Posterior cingulate gyrus (tissue), 11 donors: ENCODE results near the gene LSAMP.

Experiments used
- DNase-seq, 10 donors: peaks; one replicate each; pipeline versions ENCODE4 v3.0.0 to v3.0.0-alpha.2; 2020 to 2021; ENCODE audit warnings: mixed read lengths in 3 of 10
- intact Hi-C: fragments of 100-400 bp; cut with DNase I; formaldehyde crosslinking; loops from one replicate; pipeline ENCODE4 v1.15.1; 2023

LSAMP gene

GRCh38 chr3:116302087-116302747 is 143.1 kb downstream of the LSAMP start:
- DNase-seq, result no peak
- intact Hi-C loops, result no loop called here

GRCh38 chr3:116301422-116301821 is 143.9 kb downstream of the LSAMP start:
- no peak for DNase-seq
- intact Hi-C loops, result no loop called here

GRCh38 chr3:116300226-116300625 is 145.1 kb downstream of the LSAMP start:
- no peak for DNase-seq
- intact Hi-C loops, result no loop called here

GRCh38 chr3:116299646-116300081 is 145.6 kb downstream of the LSAMP start:
- DNase-seq, result no peak
- intact Hi-C loops, result no loop called here

GRCh38 chr3:116298151-116298550 is 147.1 kb downstream of the LSAMP start:
- no peak for DNase-seq
- intact Hi-C loops, result no loop called here

DNA sequence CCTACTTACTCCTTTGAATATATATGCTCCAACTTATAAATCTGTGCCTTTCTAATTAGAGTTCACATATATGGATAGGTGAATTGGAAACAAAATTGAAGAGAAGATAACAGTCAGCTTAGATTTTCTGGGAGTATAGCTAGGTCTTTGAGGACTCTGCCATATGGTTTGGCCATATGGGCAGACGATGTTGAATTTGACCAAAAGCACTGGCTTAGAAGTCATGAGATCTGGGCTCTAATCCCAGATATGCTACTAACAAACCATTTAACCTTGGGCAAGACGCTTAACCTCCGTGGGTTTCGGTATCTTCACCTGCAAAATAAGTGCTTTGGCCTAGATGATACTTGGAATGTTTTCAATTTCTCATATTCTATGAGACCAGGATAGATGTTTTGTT is 154.1 kb downstream of the LSAMP start:
- intact Hi-C loops, result no loop called here

GRCh38 chr3:116288485-116288884 is 156.8 kb downstream of the LSAMP start:
- intact Hi-C loops, result no loop called here
- DNase-seq, result no peak

More for the DNA sequence above, 154.1 kb downstream of the LSAMP start:
- DNase-seq, result no peak

- no peak for DNase-seq
Observed at GRCh38 chr3:116285781-116286421, 159.4 kb downstream of the LSAMP start.

GRCh38 chr3:116281313-116282143 is 163.8 kb downstream of the LSAMP start:
- intact Hi-C loops, result no loop called here
- DNase-seq, result no peak

More at GRCh38 chr3:116285781-116286421, 159.4 kb downstream of the LSAMP start:
- intact Hi-C loops, result no loop called here

DNA sequence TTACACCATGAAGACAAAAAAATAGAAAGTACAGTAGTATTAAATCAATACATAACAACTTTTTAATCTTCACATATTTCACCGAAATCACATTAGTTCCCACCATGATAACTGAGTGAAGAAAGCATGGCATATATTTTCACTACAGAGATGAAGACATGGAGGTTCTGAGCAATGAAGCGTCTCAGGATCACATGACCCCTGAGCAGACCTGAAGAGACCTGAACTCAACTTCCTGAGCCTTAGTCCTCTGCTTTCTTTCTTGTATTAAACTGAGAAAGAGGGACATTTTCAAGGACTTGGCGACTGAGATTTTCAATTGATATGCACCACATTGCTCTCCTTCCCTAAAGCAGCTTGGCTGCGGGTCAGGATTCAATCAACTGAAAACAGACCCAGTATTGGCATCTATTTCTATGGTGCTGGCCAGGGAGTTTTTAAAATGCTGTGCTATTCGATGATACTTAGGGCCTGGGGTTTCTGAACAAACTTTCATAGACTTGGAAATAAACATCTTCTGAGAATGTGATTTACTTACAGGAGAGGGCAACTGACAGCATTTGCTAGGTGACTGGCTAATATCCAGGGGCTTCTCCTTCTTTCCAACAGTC is 165.1 kb downstream of the LSAMP start:
- intact Hi-C loops, result no loop called here
- peak in 2 of 10 donors; percentile 24 to 46 for DNase-seq

- DNase-seq, result no peak
- intact Hi-C loops, result no loop called here
Observed at GRCh38 chr3:116276675-116277074, 168.6 kb downstream of the LSAMP start.

GRCh38 chr3:116270056-116270455 is 175.2 kb downstream of the LSAMP start:
- DNase-seq, result no peak
- intact Hi-C loops, result no loop called here

DNA sequence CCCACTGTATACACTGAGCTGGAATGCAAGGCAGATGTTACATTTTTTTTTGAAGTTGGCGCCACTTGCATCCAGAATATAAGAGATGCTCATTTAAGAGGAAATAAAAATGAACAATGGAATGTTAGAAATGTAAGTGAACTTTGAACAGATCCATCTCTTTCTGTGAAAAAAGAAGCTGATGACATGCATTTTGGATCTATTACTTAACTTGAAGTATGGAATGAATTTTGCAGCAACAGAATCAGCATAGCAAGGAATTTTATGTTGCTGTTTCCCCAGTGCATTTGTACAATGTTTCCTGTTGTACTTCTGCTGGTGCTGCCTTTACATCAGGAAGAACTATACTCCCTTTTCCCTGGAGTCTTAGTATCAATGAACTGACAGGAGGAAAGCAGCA is 178.2 kb downstream of the LSAMP start:
- DNase-seq, result no peak
- intact Hi-C loops, result no loop called here

DNA sequence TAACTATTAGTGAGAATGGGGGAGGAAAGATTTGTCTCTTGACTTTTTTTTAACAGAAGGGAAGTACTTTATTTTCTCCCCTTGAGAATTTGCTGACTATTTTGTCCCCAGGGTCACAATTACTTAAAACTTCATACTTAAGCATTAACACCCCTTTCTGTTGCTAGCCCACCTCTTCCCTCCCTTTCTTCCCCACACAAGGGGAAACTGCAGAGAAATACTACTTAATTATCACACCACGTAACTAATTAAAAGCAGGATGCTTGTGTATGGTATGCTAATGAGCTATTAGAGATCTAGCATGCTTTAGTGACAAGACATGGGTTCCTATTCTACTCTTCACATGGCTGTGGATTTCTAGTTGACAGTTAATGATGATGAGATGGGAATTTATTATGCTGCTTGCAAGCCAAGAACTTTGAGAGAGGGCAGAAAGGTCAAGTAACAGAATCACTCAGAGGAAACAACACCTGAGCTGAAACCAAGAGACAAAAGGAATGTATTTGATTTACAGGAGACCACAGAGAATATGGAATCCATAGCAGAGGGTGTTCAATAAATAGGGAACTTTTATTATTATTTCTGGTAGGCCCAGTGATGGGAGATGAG is 179.2 kb downstream of the LSAMP start:
- intact Hi-C loops, result no loop called here
- no peak for DNase-seq

GRCh38 chr3:116265320-116265695 is 180.0 kb downstream of the LSAMP start:
- intact Hi-C loops, result no loop called here
- no peak for DNase-seq

DNA sequence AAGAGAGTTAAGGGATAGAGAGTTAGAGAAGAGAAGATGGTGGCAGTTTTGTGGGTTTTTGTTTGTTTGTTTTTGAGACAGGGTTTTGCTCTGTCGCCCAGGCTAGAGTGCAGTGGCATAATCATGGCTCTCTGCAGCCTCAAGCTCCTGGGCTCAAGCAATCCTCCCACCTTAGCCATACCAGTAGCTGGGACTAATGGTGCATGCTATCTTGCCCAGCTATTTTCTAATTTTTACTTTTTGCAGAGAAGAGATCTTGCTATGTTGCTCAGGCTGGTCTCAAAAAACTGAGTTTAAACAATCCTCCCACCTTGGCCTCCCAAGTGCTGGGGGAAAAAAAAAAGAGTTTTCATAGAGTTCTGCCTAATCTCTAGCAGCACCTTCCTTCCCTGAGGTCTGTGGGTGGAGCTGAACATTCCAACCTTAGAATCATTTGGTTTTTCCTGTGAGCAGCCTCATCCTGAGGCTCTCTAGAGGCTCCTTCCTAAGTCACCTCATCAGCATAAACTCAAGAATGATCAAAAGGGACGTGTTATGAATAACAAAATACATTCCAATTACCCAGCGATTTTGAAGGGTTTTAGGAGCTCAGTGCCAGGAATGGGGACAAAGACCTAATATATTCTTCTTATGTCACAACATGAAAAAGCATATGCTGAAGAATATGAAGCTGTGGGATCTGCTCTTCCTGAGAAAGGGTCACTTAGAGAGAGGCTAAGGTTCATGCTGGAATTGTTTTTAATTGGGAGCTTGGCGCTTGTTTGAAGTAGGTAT is 180.6 kb downstream of the LSAMP start:
- DNase-seq, result no peak
- intact Hi-C loops, result no loop called here

DNA sequence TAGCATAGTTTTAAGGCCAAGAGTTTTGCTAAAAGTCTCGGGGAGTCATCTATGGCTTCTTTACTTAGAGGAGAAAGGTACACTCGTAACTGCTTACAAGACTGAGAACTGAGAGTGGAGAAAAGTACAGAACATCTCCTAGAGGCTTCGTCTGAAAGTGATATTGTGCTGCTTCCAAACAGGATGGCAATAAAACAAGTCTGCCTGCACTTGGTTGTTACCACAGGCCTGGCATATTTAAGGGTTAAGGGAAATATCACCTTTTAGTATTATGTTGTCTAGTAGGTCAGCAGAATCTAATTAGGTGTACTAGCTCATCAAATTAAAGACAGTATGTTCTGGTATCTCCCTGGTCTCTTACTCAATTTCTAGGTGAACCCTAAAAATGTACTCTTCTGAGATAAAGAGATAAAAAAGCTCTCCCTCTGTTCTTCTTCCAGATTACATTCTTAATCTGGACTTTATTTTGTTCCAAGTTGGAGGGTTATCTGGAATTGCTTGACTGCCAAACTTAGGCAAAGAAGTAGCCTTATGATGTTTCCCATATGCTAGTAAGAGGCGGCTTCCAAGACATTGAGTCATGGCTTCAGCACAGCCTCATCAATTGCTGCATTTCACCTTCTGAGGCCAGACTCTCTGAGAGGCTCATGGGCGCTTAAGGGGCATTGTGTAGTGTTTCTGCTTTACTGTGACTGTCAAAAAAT is 181.3 kb downstream of the LSAMP start:
- intact Hi-C loops, result no loop called here
- peak in 1 of 10 donors; percentile 30 for DNase-seq

DNA sequence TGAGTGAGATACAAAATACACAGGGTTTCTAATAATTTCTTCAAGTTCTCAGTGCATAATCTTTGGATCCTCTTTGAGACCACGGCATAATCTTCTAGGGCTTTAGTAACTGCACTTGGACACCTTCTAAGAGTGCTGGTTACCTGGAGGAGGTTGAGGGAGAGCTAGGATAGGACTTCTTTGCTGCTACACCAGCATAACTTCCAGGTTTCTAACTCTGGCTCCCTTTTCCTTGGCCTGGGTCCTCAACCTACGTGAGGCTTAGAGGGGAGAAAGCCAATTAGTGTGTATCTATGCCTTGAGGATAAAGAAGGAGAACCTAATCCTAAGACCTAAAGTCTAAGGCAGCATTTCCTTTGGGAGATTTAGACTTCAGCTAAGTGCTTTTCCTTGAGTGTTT is 184.8 kb downstream of the LSAMP start:
- no peak for DNase-seq
- intact Hi-C loops, result no loop called here

DNA sequence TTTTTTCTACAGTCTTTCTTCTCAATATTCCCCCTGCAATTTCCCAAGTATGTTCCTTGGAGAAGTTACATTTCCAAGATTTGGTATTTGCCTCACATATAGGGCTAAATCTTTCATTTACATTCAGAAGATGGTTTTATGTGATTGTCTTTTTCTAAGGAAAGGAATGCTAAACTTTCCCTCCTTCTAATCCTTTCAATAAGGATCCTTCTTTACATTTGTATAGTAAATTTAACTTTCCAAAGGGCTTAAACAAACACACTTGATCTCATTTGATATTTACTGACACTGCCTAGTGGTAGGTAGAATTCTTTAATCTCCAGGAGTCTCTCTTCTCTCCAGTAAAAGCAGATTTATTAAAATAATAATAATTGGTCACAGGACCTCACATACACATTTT is 185.3 kb downstream of the LSAMP start:
- intact Hi-C loops, result no loop called here

More for the DNA sequence above, 185.3 kb downstream of the LSAMP start:
- DNase-seq, result no peak
